HAP-1 (cell line): Measurements from ENCODE around the gene ANKS1B.
A peak's percentile ranks its signal among the peaks of the same experiment; 100 is the strongest.

Experiments
- DNase-seq, 2 experiments: peaks; one replicate each; pipeline ENCODE4 v3.0.0-alpha.2; 2016 to 2020; ENCODE audit warnings: low spot score in 2 of 2
- H3K27me3 ChIP-seq: fragments of 250-450 bp; sonication (Bioruptor Pico); 2 replicates; pipeline ENCODE4 v1.5.1; 2020; ENCODE audit warnings: low read depth, mild to moderate bottlenecking, moderate library complexity
- H3K36me3 ChIP-seq: fragments of 250-450 bp; sonication (Bioruptor Pico); replicated peaks from 2 replicates; pipeline ENCODE4 v1.5.1; 2020; ENCODE audit warnings: mild to moderate bottlenecking
- H3K4me1 ChIP-seq: fragments of 250-450 bp; sonication (Bioruptor Pico); 2 replicates; pipeline ENCODE4 v1.5.1; 2020; ENCODE audit warnings: mild to moderate bottlenecking
- H3K4me3 ChIP-seq: fragments of 250-450 bp; sonication (Bioruptor Pico); 2 replicates; pipeline ENCODE4 v1.5.1; 2020; ENCODE audit warnings: mild to moderate bottlenecking, moderate library complexity
- H3K9me3 ChIP-seq: fragments of 250-450 bp; sonication (Bioruptor Pico); 2 replicates; pipeline ENCODE4 v1.5.1; 2020; ENCODE audit warnings: mild to moderate bottlenecking, moderate library complexity
- in situ Hi-C: fragments of 300-500 bp; cut with MboI; formaldehyde crosslinking; loops from 3 replicates; pipeline ENCODE4 v1.14.3; 2020; ENCODE audit warnings: low sequenced_read_pairs, inconsistent platforms, mixed read lengths

ANKS1B gene

GRCh38 chr12:99383258-99383657 lies 601.5 kb downstream of the ANKS1B start:
- Histone ChIP-seq H3K9me3 (no peaks in the 10 kb centered on the region), H3K4me1 (no peaks in the 10 kb centered on the region), H3K4me3 (no peak overlapping the region), H3K36me3 (no peaks in the 10 kb centered on the region), H3K27me3 (no peaks in the 10 kb centered on the region)
- in situ Hi-C loops: loop anchor here (25.0 kb wide), 1 partner anchor 229 kb away; no protein-coding TSS in a partner anchor
- no peak for DNase-seq

GRCh38 chr12:99381992-99382391 lies 602.7 kb downstream of the ANKS1B start:
- Histone ChIP-seq H3K4me1 (no peaks in the 10 kb centered on the region), H3K27me3 (peaks cover 3% of the 10 kb centered on the region; the same call in 1 of the 2 replicates), H3K36me3 (no peaks in the 10 kb centered on the region), H3K9me3 (no peaks in the 10 kb centered on the region), H3K4me3 (no peak overlapping the region)
- DNase-seq: no peak
- in situ Hi-C loops: loop anchor here (25.0 kb wide), 1 partner anchor 230 kb away; no protein-coding TSS in a partner anchor

GRCh38 chr12:99380701-99381100 lies 604.0 kb downstream of the ANKS1B start:
- H3K36me3 ChIP-seq: no peaks in the 10 kb centered on the region
- in situ Hi-C loops: loop anchor here (25.0 kb wide), 1 partner anchor 232 kb away; no protein-coding TSS in a partner anchor

DNA sequence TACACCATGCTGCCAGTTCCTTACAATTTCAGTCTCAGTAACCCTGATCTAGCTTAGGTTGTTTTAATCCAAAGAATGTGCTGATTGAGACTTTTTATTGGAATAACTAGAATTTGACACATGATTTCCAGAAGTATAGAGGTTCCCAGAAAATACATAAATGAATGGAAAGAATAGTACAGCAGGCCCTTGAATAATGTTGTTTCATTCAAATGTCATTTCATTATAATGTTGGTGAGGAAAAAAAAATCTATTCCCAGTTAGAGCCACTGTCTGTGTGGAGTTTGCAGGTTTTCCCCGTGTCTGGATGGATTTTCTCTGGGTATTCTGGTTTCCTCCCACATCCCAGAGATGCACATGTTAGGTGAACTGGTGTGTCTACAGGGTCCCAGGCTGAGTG lies 610.7 kb downstream of the ANKS1B start:
- Histone ChIP-seq H3K4me1 (no peaks in the 10 kb centered on the region), H3K36me3 (no peaks in the 10 kb centered on the region), H3K4me3 (no peak overlapping the region), H3K9me3 (no peaks in the 10 kb centered on the region), H3K27me3 (peaks cover 3% of the 10 kb centered on the region; the same call in 1 of the 2 replicates)
- no peak for DNase-seq
- in situ Hi-C loops: no loop called here

More at GRCh38 chr12:99380701-99381100, 604.0 kb downstream of the ANKS1B start:
- peaks cover 3% of the 10 kb centered on the region; the same call in 1 of the 2 replicates for H3K27me3 ChIP-seq
- no peaks in the 10 kb centered on the region for H3K4me1 ChIP-seq
- no peak for DNase-seq
- H3K9me3 ChIP-seq: no peaks in the 10 kb centered on the region
- no peak overlapping the region for H3K4me3 ChIP-seq

GRCh38 chr12:99372257-99372920 lies 612.3 kb downstream of the ANKS1B start:
- Histone ChIP-seq H3K4me1 (no peaks in the 10 kb centered on the region), H3K36me3 (no peaks in the 10 kb centered on the region), H3K4me3 (no peak overlapping the region), H3K9me3 (no peaks in the 10 kb centered on the region), H3K27me3 (no peaks in the 10 kb centered on the region)
- no peak for DNase-seq
- in situ Hi-C loops: no loop called here

- in situ Hi-C loops: no loop called here
- Histone ChIP-seq H3K36me3 (no peaks in the 10 kb centered on the region), H3K27me3 (no peaks in the 10 kb centered on the region), H3K4me1 (no peaks in the 10 kb centered on the region), H3K9me3 (no peaks in the 10 kb centered on the region), H3K4me3 (no peak overlapping the region)
- DNase-seq: no peak
Observed at GRCh38 chr12:99370421-99371138, 614.2 kb downstream of the ANKS1B start.

GRCh38 chr12:99367181-99367580 lies 617.6 kb downstream of the ANKS1B start:
- Histone ChIP-seq H3K9me3 (no peaks in the 10 kb centered on the region), H3K4me1 (no peaks in the 10 kb centered on the region), H3K4me3 (no peak overlapping the region), H3K27me3 (peaks cover 6% of the 10 kb centered on the region), H3K36me3 (no peaks in the 10 kb centered on the region)
- in situ Hi-C loops: no loop called here
- DNase-seq: no peak

DNA sequence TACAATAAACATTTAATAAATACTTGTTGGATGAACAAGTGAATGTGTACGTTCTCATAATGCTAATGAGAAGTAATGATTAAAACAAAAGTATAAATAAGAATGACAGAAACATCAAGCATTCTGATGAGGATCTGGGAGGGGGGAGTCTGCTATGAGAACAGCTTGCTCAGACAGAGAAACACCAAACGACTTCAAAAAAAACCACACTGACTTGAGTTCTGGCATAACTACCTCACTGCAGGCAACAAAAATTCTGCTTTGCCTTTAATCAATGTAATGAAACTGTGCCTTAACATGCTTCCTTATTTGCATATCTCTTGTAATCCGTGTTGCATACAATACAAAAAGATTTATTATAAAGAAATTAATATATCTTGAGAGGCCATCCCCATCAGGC lies 632.5 kb downstream of the ANKS1B start:
- Histone ChIP-seq H3K27me3 (no peaks in the 10 kb centered on the region; the same call in 1 of the 2 replicates), H3K4me1 (no peaks in the 10 kb centered on the region), H3K9me3 (no peaks in the 10 kb centered on the region), H3K4me3 (no peak overlapping the region), H3K36me3 (no peaks in the 10 kb centered on the region)
- no peak for DNase-seq
- in situ Hi-C loops: no loop called here

GRCh38 chr12:99343960-99344359 lies 640.8 kb downstream of the ANKS1B start:
- no peak overlapping the region for H3K4me3 ChIP-seq
- peak in 1 of 2 experiments; percentile 9 for DNase-seq
- H3K27me3 ChIP-seq: no peaks in the 10 kb centered on the region
- peaks cover 7% of the 10 kb centered on the region; the same call in 1 of the 2 replicates for H3K4me1 ChIP-seq
- in situ Hi-C loops: no loop called here
- H3K36me3 ChIP-seq: no peaks in the 10 kb centered on the region
- no peaks in the 10 kb centered on the region for H3K9me3 ChIP-seq

DNA sequence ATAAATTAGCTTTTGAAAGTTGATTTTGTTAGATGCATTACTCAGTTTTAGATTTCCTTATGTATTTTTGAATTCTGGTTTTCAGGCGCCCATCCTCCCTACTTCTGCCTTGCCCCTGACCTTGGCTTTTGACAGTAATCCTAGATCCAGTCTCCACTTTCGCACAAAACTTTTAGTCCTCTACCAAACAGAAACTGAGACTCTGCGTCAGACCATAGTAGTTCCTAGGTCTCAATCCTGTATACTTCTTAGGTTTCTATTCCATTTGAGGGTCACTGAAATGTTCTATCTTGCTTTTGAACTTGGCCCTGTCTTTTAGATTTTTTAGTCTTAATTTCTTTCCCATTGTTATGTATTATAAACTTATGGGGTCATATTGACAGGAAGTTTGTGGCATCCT lies 645.1 kb downstream of the ANKS1B start:
- H3K36me3 ChIP-seq: no peaks in the 10 kb centered on the region
- in situ Hi-C loops: no loop called here
- DNase-seq: no peak
- H3K4me1 ChIP-seq: peaks cover 7% of the 10 kb centered on the region; the same call in 1 of the 2 replicates
- H3K9me3 ChIP-seq: no peaks in the 10 kb centered on the region
- H3K4me3 ChIP-seq: no peak overlapping the region
- H3K27me3 ChIP-seq: no peaks in the 10 kb centered on the region

DNA sequence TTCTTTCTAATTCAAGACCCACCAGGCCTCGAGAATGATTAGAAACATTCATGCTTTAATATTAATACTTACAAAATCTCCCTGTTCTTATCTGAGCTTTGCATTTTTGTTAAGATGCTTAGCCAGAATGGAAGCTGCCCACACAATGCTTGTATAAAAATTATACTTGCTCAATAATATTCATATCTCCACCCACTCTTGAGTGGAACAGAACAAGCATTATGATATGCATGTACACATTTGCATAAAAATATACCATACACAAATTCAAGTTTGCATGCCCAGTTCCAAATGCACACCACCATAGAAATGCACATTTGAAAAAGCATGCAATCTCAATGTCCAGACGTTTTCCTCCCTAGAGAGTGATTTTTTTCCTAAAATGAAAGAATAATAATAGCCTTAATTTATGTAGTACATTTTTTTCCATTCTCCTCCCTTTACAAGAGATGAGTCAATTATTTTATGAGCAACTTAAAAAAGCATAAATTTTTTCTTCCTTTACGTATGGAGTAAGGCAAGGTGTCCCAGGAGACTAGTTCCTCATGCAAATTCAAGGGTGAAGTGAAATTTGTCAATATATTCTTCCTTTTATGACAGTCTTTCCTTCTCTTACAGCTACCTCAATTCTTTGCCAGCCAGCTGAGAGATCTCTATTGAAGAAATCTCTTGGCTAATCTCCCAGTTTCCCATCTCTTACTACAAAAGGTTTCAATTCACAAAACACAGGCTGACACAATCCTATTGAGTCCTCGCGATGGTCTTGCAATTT lies 650.3 kb downstream of the ANKS1B start:
- DNase-seq: peak in 1 of 2 experiments; percentile 3

GRCh38 chr12:99332936-99333591 lies 651.7 kb downstream of the ANKS1B start:
- Histone ChIP-seq H3K27me3 (no peaks in the 10 kb centered on the region), H3K4me1 (no peaks in the 10 kb centered on the region), H3K4me3 (no peak overlapping the region), H3K36me3 (no peaks in the 10 kb centered on the region), H3K9me3 (no peaks in the 10 kb centered on the region)
- in situ Hi-C loops: no loop called here
- no peak for DNase-seq

More for the DNA sequence above, 650.3 kb downstream of the ANKS1B start:
- in situ Hi-C loops: no loop called here
- no peaks in the 10 kb centered on the region for H3K36me3 ChIP-seq
- H3K27me3 ChIP-seq: no peaks in the 10 kb centered on the region
- H3K4me3 ChIP-seq: no peak overlapping the region
- H3K9me3 ChIP-seq: no peaks in the 10 kb centered on the region
- H3K4me1 ChIP-seq: no peaks in the 10 kb centered on the region

DNA sequence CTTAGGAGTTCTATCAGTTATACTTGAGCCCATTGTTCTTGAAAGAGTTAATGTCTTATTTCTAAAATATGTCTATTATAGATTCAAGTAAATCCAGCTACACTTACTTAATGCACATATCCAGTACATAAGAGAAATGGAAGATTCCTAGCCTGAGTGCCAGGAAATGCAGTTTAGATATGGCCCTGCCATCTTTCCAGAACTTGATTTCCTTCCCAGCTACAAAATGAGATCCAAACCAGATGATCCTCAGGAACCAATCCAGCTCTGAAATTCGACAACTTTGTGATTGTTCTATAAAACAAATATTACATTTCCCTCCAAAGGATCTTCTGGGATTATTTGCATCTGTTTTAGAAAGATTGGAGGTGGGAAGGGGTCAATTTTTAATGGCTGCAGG lies 654.5 kb downstream of the ANKS1B start:
- Histone ChIP-seq H3K36me3 (no peaks in the 10 kb centered on the region), H3K4me1 (no peaks in the 10 kb centered on the region), H3K4me3 (no peak overlapping the region), H3K9me3 (no peaks in the 10 kb centered on the region), H3K27me3 (no peaks in the 10 kb centered on the region)
- no peak for DNase-seq
- in situ Hi-C loops: no loop called here
